Measurements from ENCODE around the gene KCNK3.
"Not testable (repeated sequence)": the region's sequence is repeated elsewhere in the genome, so short reads cannot be mapped to it uniquely, and the experiment has no call there.

DNA sequence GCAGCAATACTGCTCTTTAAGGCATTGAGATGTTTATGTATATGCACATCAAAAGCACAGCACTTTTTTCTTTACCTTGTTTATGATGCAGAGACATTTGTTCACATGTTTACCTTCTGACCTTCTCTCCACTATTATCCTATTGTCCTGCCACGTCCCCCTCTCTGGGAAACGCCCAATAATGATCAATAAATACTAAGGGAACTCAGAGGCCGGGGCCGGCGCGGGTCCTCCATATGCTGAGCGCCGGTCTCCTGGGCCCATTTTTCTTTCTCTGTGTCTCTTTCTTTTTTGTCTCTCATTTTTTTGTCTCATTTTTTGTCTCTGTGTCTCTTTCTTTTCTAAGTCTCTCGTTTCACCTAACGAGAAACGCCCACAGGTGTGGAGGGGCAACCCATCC, 57.9 kb downstream of the KCNK3 start:
- TF ChIP-seq, protein P1, sequence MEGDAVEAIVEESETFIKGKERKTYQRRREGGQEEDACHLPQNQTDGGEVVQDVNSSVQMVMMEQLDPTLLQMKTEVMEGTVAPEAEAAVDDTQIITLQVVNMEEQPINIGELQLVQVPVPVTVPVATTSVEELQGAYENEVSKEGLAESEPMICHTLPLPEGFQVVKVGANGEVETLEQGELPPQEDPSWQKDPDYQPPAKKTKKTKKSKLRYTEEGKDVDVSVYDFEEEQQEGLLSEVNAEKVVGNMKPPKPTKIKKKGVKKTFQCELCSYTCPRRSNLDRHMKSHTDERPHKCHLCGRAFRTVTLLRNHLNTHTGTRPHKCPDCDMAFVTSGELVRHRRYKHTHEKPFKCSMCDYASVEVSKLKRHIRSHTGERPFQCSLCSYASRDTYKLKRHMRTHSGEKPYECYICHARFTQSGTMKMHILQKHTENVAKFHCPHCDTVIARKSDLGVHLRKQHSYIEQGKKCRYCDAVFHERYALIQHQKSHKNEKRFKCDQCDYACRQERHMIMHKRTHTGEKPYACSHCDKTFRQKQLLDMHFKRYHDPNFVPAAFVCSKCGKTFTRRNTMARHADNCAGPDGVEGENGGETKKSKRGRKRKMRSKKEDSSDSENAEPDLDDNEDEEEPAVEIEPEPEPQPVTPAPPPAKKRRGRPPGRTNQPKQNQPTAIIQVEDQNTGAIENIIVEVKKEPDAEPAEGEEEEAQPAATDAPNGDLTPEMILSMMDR (IDR thresholded peaks at IDR 0.05), result not testable (repeated sequence)
- TF ChIP-seq POLR2A (IDR thresholded peaks at IDR 0.05), result not testable (repeated sequence)

Data from thyroid gland (tissue), 4 donors.